Measurements from ENCODE around the gene ATP5IF1.

GRCh38 chr1:28196330-28196729 is 39.6 kb upstream of the ATP5IF1 start:
- no peak for TF ChIP-seq SIN3A (IDR thresholded peaks at IDR 0.05; ENCODE audit: borderline replicate concordance, insufficient read depth, low read length)
- no peak for TF ChIP-seq REST (IDR thresholded peaks at IDR 0.05; ENCODE audit: insufficient read depth in 1 of 2, low read depth in 2 of 2, low read length in 2 of 2)
- no peak for TF ChIP-seq POLR2AphosphoS5 (IDR thresholded peaks at IDR 0.05; ENCODE audit: low read depth, low read length)
- TF ChIP-seq FOXP2 (optimal IDR thresholded peaks at IDR 0.05; ENCODE audit: borderline replicate concordance, extremely low read depth, extremely low read length, insufficient read depth): no peak
